IPS-18a (cell line): ENCODE data around the gene PRR3.
A peak's percentile ranks its signal among the peaks of the same experiment; 100 is the strongest.
"Not testable (repeated sequence)": the region's sequence is repeated elsewhere in the genome, so short reads cannot be mapped to it uniquely, and the experiment has no call there.

Experiments used
- H3K27ac ChIP-seq: one replicate; pipeline ENCODE4 v1.5.1; 2013; ENCODE audit warnings: low read length
- H3K27me3 ChIP-seq: one replicate; pipeline ENCODE4 v1.6.1; 2013; ENCODE audit warnings: mild to moderate bottlenecking, low read length; ENCODE audit not compliant: control insufficient read depth, insufficient read depth
- H3K36me3 ChIP-seq: one replicate; pipeline ENCODE4 v1.6.1; 2013; ENCODE audit warnings: low read depth, low read length; ENCODE audit not compliant: control insufficient read depth
- H3K4me1 ChIP-seq: one replicate; pipeline ENCODE4 v1.6.1; 2013; ENCODE audit warnings: low read depth, low read length; ENCODE audit not compliant: control insufficient read depth
- H3K4me3 ChIP-seq: one replicate; pipeline ENCODE4 v1.5.1; 2013; ENCODE audit warnings: low read length
- H3K9ac ChIP-seq: one replicate; pipeline ENCODE4 v1.6.1; 2013; ENCODE audit warnings: mild to moderate bottlenecking, low read length, moderate library complexity
- H3K9me3 ChIP-seq: one replicate; pipeline ENCODE4 v1.6.1; 2013; ENCODE audit warnings: low read depth, low read length; ENCODE audit not compliant: control insufficient read depth

PRR3 gene

GRCh38 chr6:30518505-30519145, 38.5 kb upstream of the PRR3 start:
- H3K27me3 ChIP-seq, H3K4me3 ChIP-seq, H3K4me1 ChIP-seq, H3K27ac ChIP-seq, H3K36me3 ChIP-seq, H3K9me3 ChIP-seq, H3K9ac ChIP-seq: not testable (repeated sequence)

DNA sequence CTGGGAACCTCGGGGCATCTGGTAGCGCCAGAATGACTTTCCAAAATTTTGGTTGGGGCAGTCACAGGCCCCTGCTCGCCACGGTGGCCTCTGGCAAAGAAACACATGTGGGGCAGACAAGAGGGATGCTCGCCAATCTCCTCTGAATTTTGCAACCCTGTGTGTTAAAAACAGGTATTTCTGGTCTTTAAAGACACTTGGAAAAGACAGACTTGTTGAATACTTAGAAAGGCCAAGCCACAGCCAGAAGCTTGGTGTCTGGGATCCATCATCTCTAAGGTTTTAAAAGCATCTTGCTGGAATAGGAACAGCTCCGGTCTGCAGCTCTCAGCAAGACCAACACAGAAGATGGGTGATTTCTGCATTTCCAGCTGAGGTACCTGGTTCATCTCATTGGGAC, 36.6 kb upstream of the PRR3 start:
- H3K27ac ChIP-seq: no peak overlapping the region
- H3K27me3 ChIP-seq: no peaks in the 10 kb centered on the region
- H3K4me3 ChIP-seq: no peak overlapping the region
- H3K9me3 ChIP-seq: no peaks in the 10 kb centered on the region
- H3K9ac ChIP-seq: no peak overlapping the region
- H3K4me1 ChIP-seq: no peaks in the 10 kb centered on the region
- H3K36me3 ChIP-seq: no peaks in the 10 kb centered on the region

DNA sequence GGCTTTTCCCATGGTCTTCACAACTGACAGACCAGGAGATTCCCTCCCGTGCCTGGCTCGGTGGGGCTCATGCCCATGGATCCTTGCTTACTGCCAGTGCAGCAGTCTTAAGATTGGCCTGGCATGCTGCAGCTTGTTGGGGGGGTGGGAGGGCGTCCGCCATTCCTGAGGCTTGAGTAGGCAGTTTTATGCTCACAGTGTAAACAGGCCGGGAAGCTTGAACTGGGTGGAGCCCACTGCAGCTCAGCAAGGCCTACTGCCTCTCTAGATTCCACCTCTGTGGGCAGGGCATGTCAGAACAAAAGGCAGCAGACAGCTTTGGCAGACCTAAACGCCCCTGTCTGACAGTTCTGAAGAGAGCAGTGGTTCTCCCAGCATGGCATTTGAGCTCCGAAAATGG, 36.0 kb upstream of the PRR3 start:
- not testable (repeated sequence) for H3K4me1 ChIP-seq, H3K36me3 ChIP-seq, H3K9me3 ChIP-seq, H3K27me3 ChIP-seq, H3K27ac ChIP-seq, H3K9ac ChIP-seq, H3K4me3 ChIP-seq

- not testable (repeated sequence) for H3K27ac ChIP-seq, H3K9ac ChIP-seq, H3K36me3 ChIP-seq, H3K4me3 ChIP-seq, H3K27me3 ChIP-seq, H3K9me3 ChIP-seq, H3K4me1 ChIP-seq
These were observed 35.1 kb upstream of the PRR3 start for GRCh38 chr6:30521952-30522351.

DNA sequence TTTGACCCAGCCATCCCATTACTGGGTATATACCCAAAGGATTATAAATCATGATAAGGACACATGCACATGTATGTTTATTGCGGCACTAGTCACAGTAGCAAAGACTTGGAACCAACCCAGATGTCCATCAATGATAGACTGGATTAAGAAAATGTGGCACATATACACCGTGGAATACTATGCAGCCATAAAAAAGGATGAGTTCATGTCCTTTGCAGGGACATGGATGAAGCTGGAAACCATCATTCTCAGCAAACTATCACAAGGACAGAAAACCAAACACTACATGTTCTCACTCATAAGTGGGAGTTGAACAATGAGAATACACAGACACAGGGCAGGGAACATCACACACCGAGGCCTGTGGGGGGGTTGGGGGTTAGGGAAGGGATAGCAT, 30.7 kb upstream of the PRR3 start:
- H3K27ac ChIP-seq, H3K27me3 ChIP-seq, H3K4me3 ChIP-seq, H3K9ac ChIP-seq, H3K36me3 ChIP-seq, H3K4me1 ChIP-seq, H3K9me3 ChIP-seq: not testable (repeated sequence)

- H3K27me3 ChIP-seq, H3K9me3 ChIP-seq, H3K9ac ChIP-seq, H3K4me1 ChIP-seq, H3K4me3 ChIP-seq, H3K36me3 ChIP-seq, H3K27ac ChIP-seq: not testable (repeated sequence)
These were observed 27.7 kb upstream of the PRR3 start for GRCh38 chr6:30529349-30529875.

GRCh38 chr6:30530014-30530413, 27.1 kb upstream of the PRR3 start:
- no peaks in the 10 kb centered on the region for H3K9me3 ChIP-seq
- no peak overlapping the region for H3K9ac ChIP-seq
- H3K36me3 ChIP-seq: no peaks in the 10 kb centered on the region
- no peak overlapping the region for H3K27ac ChIP-seq
- H3K27me3 ChIP-seq: no peaks in the 10 kb centered on the region
- H3K4me3 ChIP-seq: no peak overlapping the region
- H3K4me1 ChIP-seq: no peaks in the 10 kb centered on the region

- Histone ChIP-seq H3K4me1 (no peaks in the 10 kb centered on the region), H3K9ac (no peak overlapping the region), H3K27ac (no peak overlapping the region), H3K9me3 (no peaks in the 10 kb centered on the region), H3K27me3 (no peaks in the 10 kb centered on the region), H3K4me3 (no peak overlapping the region), H3K36me3 (no peaks in the 10 kb centered on the region)
These were observed 23.4 kb upstream of the PRR3 start for GRCh38 chr6:30533460-30534294.

GRCh38 chr6:30537931-30538330, 19.2 kb upstream of the PRR3 start:
- H3K27ac ChIP-seq: no peak overlapping the region

GRCh38 chr6:30541515-30542403, 15.3 kb upstream of the PRR3 start:
- H3K36me3 ChIP-seq: peaks cover 7% of the 10 kb centered on the region
- H3K9me3 ChIP-seq: no peaks in the 10 kb centered on the region
- H3K9ac ChIP-seq: no peak overlapping the region
- H3K4me3 ChIP-seq: peak overlapping the region; percentile 72
- peaks cover 3% of the 10 kb centered on the region for H3K4me1 ChIP-seq
- no peaks in the 10 kb centered on the region for H3K27me3 ChIP-seq
- H3K27ac ChIP-seq: no peak overlapping the region

More at GRCh38 chr6:30537931-30538330, 19.2 kb upstream of the PRR3 start:
- Histone ChIP-seq H3K4me3 (no peak overlapping the region), H3K9me3 (no peaks in the 10 kb centered on the region), H3K27me3 (no peaks in the 10 kb centered on the region), H3K36me3 (no peaks in the 10 kb centered on the region), H3K4me1 (peaks cover 3% of the 10 kb centered on the region), H3K9ac (no peak overlapping the region)

- Histone ChIP-seq H3K27me3 (no peaks in the 10 kb centered on the region), H3K27ac (no peak overlapping the region), H3K36me3 (peaks cover 7% of the 10 kb centered on the region), H3K4me1 (peaks cover 3% of the 10 kb centered on the region), H3K9me3 (no peaks in the 10 kb centered on the region), H3K9ac (no peak overlapping the region), H3K4me3 (no peak overlapping the region)
These were observed 14.7 kb upstream of the PRR3 start for GRCh38 chr6:30542404-30542725.
